NCI-H345 treated with DMSO at 0.1 percent for 48 hours (cell line): ENCODE measurements around the gene BPIFA3.
"Not testable (repeated sequence)": the region's sequence is repeated elsewhere in the genome, so short reads cannot be mapped to it uniquely, and the experiment has no call there.

Source experiments
- DNase-seq: peaks from one replicate; lab custom pipeline; 2025; ENCODE audit not compliant: unreplicated experiment; lab: John Stamatoyannopoulos, UW

BPIFA3 gene

DNA sequence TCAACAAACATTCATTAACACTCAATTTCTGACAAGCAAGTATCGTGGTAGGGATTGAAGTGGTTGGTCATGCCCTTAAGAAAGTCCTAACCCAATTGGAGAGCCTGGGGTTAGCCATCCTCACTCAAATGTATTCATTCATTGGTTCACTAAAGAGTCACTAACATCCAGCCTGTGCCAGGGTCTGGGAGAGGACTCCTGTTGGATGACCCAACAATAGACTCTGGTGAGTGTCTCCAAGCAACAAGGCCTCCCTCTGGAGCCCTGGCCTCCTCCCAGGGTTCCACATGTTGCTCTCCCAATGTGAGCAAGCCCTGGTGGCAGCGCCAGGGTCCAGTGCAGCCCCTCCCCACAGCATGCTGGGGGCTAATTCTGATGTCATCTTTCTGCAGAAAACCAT, at the start of gene BPIFA3:
BPIFA3 (plus strand) TSS at position 301 of the 400 bp plus-strand sequence. CDS start 185 bp downstream, outside the sequence.
- no peak for DNase-seq

DNA sequence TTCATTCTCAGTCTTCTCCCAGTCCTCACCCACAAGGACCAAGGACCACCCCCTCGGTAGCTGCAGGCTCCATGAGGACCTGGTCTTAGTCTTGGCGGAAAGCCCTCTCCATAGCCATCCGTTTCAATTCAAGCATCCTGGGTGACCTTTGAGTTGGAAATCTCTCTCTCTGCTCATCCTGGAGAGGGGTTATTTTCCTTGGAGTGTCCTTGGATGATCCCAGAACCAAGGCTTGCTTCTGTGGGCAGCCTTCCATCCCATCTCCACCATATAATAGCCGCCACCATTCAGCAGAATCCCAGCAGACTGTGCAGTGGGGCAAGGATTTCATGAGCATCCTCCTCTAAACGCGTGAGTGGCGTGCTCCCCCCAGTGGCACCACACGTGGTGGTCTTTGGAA, 49.3 kb upstream of the BPIFA3 start, which contains the start of gene BPIFA2:
BPIFA2 (plus strand) TSS at position 301 of the 400 bp plus-strand sequence. CDS start 987 bp downstream, outside the sequence.
- no peak for DNase-seq

DNA sequence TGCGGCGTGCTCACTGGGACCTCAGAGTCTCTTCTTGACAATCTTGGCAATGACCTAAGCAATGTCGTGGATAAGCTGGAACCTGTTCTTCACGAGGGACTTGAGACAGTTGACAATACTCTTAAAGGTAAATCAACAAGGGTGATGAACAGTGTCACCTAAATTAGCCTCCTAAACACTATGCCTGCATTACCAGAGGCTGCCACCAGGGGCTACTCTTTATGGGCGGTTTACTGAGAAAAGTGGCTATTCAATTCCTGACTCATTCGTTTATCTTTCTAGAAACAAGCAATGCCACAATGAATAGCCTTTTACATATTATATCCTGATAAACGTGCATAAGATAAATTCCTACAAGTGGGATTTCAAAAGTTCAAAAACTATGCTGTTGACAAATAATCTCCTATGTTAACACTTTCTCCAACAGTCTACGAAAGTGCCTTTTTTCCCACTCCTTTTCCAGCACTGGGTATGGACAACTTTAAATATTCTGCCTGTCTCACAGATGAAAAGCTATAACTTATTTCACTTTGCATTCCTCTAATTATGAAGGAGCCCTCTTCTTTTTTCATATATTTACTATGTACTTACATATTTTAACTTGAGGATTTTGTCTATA, 47.9 kb upstream of the BPIFA3 start:
- DNase-seq: no peak

DNA sequence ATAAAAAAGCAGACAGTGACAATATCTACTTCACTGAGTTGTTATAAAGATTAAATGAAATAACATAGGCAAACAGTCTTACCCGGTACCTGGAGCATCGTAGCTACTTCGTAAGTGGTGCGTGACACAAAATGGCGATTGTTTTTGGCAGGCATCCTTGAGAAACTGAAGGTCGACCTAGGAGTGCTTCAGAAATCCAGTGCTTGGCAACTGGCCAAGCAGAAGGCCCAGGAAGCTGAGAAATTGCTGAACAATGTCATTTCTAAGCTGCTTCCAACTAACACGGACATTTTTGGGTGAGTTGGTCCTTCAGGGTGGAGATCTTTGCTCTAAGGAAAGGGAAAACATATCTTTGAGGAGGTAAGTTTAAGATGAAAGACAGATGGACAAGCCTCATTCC, 44.4 kb upstream of the BPIFA3 start:
- DNase-seq: no peak

DNA sequence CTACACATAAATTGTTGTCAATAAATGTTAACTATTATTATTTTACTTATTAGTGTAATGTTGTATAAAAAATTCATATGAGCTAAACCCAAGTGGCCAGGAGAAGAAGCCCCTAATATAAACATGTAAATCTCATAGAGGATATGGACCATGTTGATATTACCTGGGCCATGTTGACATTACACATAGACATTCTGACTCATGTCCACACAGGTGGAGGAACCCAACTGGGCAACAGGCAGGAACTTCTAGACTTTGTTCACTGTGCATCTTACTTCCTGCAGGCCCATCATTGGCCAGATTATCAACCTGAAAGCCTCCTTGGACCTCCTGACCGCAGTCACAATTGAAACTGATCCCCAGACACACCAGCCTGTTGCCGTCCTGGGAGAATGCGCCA, 42.0 kb upstream of the BPIFA3 start:
- DNase-seq: no peak

DNA sequence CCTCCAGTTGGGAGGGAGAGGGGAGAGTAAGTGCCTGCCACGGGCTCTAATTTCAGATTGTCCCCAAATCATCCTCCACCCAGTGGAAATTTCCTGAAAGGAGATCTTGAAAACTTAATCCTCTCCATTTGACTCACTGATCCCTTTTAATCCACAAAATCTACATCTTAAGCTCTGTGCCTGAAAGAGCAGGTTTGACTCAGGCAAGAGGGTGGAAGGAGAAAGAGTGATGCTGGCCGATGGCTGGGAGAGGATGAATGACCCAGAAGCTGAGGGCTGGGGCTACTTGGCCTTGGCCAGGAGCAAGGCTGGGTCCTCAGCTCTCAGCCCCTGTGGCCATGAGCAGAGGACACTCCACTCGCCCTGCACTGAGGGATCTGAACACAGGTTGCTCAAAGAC, 41.1 kb upstream of the BPIFA3 start:
- no peak for DNase-seq

DNA sequence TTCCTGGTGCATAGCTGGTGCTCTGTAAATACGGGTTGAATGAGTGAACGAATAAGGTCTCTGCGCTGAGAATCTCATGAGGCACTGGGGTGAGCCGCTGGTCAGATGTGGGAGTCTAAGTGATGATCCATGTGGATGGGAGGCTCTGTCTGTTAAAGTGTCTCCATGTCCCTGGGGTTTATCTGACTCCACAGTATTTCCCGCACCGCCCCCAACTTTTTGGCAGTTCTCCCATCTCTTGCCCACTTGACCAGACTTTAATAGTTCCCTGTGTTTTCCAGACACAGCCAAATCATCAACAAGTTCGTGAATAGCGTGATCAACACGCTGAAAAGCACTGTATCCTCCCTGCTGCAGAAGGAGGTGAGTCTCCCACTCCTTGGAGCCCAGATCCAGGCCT, 39.3 kb upstream of the BPIFA3 start:
- DNase-seq: no peak

DNA sequence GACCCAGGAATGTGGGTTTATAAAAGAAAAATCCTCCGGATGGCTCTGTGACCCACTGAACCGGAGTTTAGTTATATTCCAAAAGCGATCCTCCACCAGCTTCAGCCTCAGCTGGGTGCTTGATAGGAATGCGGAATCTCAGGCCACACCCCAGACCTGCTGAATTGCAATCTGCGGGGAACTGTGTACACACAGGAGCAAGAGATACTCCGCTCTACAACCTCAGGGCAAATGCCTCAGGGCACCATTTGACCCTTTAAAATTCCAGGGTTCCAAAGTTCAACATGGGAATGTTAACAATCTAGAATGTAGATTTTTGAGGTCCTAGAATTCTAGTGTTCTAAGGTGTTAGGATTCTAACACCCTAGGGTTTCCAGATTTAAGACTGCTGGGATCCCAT, 38.4 kb upstream of the BPIFA3 start:
- no peak for DNase-seq

DNA sequence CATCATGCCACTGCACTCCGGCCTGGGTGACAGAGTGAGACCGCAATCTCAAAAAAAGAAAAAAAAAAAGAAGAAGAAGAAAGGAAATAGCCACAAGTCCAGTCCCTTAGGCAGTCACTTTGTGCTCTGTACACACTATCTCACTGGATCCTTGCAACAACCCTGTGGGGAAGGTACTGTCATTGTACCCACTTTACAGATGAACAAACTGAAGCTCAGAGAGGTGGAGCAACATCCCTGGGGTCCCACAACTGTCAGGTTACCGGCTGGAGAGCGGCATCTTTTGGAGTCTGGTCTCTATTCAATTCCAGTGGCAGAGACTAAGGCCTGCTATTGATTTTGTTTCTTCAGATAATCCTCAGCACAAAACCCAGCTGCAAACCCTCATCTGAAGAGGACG, 37.0 kb upstream of the BPIFA3 start:
- no peak for DNase-seq

DNA sequence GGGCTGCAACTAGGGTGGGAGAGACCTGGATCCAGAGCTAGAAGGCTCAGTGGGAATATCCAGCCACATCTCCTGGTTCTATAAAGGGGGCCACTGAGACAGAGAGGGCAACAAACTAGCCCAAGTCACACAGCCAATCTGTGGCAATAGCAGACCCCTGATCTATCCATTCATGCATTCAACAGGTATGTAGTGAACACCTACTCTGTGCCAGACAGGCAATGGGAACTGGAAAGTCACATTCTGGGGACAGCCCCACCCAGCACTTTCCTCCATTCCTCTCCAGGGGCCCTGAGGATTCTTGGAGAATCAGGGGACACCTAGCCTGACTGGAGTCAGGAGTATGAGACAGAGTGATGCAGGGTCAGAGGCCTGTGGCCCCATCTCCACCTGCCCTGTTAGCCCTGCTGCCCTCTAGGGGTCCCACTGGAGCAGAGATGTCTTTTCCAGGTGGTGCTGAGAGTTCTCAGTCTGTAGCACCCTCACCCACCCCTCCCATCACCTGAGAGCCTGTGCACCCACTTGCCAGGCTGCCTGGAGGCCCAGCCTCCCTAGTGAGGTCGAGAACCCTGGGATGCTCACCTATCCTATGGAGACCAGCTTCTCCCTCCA, 35.6 kb upstream of the BPIFA3 start:
- no peak for DNase-seq

DNA sequence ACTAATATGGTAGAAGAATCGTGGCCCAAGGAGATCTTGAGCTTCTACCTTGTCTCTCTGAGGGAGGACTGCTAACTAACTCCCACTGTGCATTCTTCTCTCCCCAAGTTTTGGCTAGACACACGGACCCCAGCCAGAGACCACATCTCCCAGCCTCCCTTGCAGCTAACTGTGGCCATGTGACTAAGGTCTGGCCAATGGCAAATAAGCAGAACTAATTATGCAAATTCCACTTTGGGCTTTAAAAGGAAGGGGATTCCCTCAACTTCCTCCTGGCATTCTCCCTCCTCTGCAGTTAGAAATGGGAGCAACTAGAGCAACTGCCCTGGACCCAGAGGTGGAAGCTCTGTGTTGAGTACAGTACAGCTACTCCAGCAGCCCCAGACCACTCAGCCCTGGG, 33.8 kb upstream of the BPIFA3 start:
- no peak for DNase-seq

DNA sequence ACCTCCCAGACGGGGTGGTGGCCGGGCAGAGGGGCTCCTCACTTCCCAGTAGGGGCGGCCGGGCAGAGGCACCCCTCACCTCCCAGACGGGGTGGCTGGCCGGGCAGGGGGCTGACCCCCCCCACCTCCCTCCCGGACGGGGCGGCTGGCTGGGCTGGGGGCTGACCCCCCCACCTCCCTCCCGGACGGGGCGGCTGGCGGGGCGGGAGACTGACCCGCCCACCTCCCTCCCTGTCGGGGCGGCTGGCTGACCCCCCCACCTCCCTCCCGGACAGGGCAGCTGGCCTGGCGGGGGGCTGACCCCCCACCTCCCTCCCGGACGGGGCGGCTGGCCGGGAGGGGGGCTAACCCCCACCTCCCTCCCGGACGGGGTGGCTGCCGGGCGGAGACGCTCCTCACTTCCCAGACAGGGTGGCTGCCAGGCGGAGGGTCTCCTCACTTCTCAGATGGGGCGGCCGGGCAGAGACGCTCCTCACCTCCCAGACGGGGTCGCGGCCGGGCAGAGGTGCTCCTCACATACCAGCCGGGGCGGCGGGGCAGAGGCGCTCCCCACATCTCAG, 32.0 kb upstream of the BPIFA3 start:
- not testable (repeated sequence) for DNase-seq

DNA sequence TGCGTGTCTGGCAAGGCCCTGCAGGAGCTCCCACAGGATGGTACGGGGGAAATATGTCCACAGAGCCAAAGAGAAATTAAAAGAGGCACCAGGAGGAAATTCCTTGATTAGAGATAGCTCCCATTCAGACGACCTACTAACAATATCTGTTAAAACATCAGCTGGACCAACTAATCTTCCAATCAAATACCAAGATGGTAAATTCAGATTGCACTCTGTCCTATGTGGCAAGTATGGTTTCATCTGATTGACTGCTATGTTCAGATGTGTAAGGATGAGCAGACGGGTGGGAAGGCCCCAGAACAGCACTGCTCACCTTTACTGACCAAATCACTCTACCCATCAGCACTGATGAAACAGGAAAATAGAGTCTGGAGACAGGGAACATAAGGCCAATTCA, 29.7 kb upstream of the BPIFA3 start:
- DNase-seq: no peak

DNA sequence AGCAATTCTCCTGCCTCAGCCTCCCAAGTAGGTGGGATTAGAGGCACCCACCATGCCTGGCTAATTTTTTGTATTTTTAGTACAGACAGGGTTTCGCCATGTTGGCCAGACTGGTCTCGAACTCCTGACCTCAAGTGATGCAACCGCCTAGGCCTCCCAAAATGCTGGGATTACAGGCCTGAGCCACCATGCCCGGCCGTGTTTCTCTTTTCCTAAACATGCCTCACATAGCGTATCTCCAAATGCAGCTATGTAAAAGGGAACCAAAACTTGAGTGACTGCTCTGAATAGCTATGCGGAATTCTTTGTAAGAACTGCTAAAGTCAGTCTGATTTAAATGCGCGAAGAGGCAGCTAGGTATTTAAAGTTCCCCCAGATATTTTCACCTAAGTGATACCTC, 28.7 kb upstream of the BPIFA3 start:
- DNase-seq: no peak

DNA sequence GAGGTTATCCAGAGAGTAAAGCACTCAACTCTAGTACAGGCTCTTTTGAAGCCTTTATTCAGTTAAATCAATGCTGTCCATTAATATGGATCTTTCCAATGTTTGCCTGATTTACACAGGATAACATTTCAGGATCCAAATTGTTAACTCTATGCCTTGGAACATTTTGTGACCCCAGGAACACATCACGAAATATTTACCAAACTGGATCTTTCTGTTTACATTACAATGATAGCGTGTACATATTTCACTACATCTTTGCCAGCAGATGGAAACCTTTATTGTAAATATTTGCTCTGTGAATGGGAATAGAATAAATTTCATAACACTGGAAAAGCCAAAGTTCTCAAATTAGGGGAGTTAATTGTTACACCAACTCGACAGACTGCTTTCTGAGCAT, 25.7 kb upstream of the BPIFA3 start:
- DNase-seq: no peak

DNA sequence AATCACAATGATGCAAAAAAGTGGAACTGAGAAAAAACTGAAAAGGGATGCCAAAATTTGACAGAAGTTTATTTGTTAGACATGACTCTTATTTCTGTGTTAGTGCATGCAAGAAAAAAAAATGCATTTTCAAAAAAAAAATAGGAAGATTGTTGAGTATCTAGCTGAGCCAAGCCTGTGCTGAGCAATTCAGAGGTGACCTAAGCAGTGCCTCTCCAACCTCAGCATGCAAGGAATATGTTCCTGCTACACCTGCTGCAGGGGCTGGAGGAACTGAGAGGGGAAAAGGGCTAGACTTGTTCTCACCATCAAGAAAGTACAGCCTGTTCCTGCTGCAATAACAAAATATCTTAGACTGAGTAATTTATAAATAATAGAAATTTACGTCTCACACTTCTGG, 25.2 kb upstream of the BPIFA3 start:
- no peak for DNase-seq

DNA sequence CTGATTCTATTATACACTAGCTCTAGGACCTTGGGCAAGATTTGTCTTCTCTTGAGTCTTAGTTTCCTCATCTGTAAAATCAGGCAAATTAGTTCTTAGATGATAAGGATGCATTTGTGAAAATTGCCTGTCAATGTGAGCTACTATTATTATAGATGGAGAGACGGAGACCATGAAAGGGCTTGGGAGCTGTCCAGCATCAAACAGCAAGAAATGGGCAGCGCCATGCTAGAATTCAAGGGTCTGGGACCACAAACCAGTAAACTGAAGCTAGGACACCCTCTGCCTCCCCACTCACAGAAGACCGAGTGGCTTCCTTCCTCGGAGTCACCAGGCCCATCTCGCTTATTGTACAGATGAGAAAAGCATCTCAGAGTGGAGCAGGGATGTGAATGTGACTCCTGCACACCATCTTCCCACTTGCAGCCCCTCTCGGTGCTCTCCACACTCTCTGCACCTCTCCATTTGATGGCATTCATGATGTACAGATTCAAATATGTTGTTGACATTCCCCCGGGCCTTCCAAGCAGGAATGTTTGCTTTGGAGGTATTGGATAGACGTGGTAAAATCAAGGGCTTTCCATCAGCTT, 24.1 kb upstream of the BPIFA3 start:
- no peak for DNase-seq

DNA sequence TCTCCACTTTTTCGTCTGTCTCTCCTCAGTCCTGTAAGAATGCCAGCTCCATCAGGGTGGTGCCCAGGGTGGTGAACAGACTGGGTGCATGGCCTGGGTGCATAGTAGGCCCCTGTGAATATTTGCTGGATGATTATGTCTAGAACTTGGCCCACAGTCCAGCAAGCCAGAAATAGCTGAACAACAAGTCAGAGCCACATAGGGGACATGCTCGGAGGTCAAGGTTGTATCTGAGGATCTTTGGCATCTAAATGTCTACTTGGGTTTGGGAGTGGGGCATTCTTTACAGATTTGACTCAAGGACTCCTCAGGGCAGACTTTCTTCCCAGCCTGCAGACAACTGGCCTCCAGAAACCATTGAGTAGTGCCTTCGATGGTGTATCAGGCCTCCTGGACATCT, 18.1 kb upstream of the BPIFA3 start:
- DNase-seq: no peak

DNA sequence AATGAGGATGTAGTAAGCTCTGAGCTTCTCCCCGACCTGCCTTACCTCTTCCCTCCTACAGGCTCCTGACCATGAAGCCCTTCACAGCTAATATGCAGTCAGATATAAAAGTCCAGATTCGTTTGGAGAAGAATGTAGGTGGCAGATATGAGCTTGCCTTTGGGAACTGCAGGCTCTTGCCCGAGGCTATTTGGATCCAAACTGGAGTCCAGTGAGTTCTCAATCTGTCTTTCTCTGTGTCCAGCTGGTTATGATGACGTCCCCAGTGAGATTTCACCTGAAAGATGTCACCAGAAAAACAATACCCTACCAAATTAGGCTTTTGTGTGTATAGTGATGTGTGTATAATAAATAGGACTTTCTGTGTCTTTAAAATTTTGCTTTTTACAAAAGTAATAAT, 14.7 kb upstream of the BPIFA3 start:
- no peak for DNase-seq

DNA sequence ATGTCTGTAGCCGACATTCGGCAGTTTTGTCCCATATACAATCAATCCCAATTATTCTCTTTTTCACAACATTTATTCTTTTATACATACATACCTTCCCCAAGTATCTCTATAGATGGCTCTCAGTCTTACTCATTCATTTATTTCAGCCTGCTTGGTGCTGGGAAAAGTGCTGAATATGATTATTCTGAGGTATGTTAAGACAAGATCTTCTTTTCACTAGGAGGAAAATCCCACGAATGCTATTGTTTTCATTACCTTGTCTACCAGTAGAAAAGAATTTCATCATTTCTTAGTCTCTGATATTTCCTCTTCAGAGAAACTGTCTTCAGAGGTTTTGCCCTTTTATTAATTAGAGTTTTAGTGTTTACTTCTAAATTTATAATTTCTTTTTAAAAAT, 13.7 kb upstream of the BPIFA3 start:
- DNase-seq: no peak

DNA sequence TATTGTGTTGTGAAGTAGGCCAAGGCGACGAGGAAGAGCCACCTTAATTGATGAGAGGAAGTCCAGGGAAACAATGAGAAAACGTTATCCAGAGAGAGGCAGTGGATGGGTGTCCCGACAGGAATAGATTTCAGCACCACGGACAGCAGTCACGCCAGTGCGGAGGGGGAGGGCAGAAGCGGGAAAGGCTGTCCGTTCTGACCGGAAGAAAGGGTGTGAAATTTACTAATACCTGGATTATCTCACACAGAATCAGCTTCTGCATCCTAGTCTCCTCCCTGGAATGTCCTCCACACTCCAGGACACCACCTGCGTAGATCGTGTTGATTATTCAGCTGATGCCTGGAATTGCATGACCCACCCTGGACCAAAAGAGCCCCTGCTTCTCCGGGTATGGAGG, 7.4 kb upstream of the BPIFA3 start:
- DNase-seq: no peak

DNA sequence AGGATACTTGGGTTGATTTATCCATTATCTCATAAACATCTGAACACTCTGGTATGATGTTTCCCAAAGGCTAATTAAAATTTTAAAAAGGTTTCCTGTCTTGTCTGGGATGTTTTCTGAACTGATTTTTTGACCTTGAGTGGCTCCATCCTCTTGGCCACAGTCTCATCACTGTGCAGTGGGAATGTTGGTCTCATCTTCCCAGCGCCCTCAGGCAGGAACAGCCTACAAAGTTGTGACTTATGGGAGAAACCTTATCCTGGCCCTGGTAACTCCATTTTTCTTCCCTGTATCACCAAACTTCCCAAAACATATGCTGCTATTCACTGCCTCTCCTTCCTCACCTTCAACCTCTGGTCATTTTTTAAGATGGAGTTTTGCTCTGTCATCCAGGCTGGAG, 6.8 kb upstream of the BPIFA3 start:
- no peak for DNase-seq
